Transverse colon (tissue), 4 donors: Measurements from ENCODE around the gene GPT2. TPM values are rescaled to one million over a fixed set of nuclear protein-coding genes. Genes with fewer than 3 reads are reported as not detected.

Experiments
- DNase-seq: peaks from one replicate; pipeline ENCODE4 v3.0.0-alpha.2; 2019
- H3K27ac ChIP-seq, 4 donors: fragments of 200-600 bp; sonication (generic); 2 replicates each; pipeline ENCODE4 v1.5.1; 2016 to 2018; ENCODE audit warnings: inconsistent platforms in 4 of 4
- H3K27me3 ChIP-seq: fragments of 200-600 bp; sonication (generic); 2 replicates; pipeline ENCODE4 v1.5.1; 2017; ENCODE audit warnings: inconsistent platforms
- H3K36me3 ChIP-seq, 4 donors: fragments of 200-600 bp; sonication (generic); 2 replicates each; pipeline ENCODE4 v1.5.1; 2017 to 2019; ENCODE audit warnings: inconsistent platforms in 4 of 4
- H3K4me1 ChIP-seq, 4 donors: fragments of 200-600 bp; sonication (generic); 2 replicates each; pipeline ENCODE4 v1.5.1; 2017 to 2020; ENCODE audit warnings: inconsistent platforms in 4 of 4
- H3K4me3 ChIP-seq, 4 donors: fragments of 200-600 bp; sonication (generic); 1 replicate in 1 of 4; 2 replicates in 3 of 4; pipeline versions ENCODE4 v1.5.1 to v1.6.1; 2017 to 2019; ENCODE audit warnings: inconsistent platforms in 4 of 4
- H3K9me3 ChIP-seq, 2 donors: fragments of 200-600 bp; sonication (generic); 2 replicates each; pipeline ENCODE4 v1.5.1; 2017 to 2019; ENCODE audit warnings: inconsistent platforms in 2 of 2
- CTCF ChIP-seq, 5 experiments: fragments of 200-600 bp in 3 of 5; fragments of 450-650 bp in 2 of 5; sonication (generic) in 3 of 5; IDR thresholded peaks; 1 replicate in 2 of 5; 2 replicates in 3 of 5; pipeline ENCODE4 v1.5.1; 2016 to 2017; ENCODE audit warnings: antibody characterized with exemption in 5 of 5, inconsistent platforms in 3 of 5, mild to moderate bottlenecking in 2 of 5, moderate library complexity in 1 of 5
- EP300 ChIP-seq: sonication (generic); formaldehyde crosslinking; IDR thresholded peaks from one replicate; pipeline ENCODE4 v1.6.1; 2017; ENCODE audit warnings: antibody characterized with exemption, low read depth
- POLR2A ChIP-seq: fragments of 450-650 bp; IDR thresholded peaks from one replicate; pipeline ENCODE4 v1.6.1; 2016; ENCODE audit warnings: antibody characterized with exemption, mild to moderate bottlenecking, moderate library complexity
- POLR2AphosphoS5 ChIP-seq, 3 donors: sonication (generic); formaldehyde crosslinking; IDR thresholded peaks; one replicate each; pipeline ENCODE4 v1.6.1; 2016; ENCODE audit warnings: antibody characterized with exemption in 3 of 3
- WGBS, 2 donors: methylation state at CpG; one replicate each; pipeline ENCODE4 v1.1.5; 2018; ENCODE audit warnings: low coverage in 1 of 2; 5-methylcytosine and 5-hydroxymethylcytosine counted together
- in situ Hi-C, 4 donors: fragments of 200-750 bp; cut with MboI; loops; one replicate each; pipeline versions ENCODE4 v1.15.0 to v1.15.1; 2017; ENCODE audit warnings: low sequenced_read_pairs in 3 of 4, low pct_ligation_motif_present in 1 of 4, low pct_unique_long_range_greater_than_20kb in 1 of 4
- intact Hi-C: fragments of 100-400 bp; cut with DNase I; formaldehyde crosslinking; loops from one replicate; pipeline ENCODE4 v1.15.1; 2023; ENCODE audit warnings: low total_unique reads
- total RNA-seq, 4 donors: library from RNA; depleted of rRNA; stranded (reverse); fragments of >200 nt; gene quantifications; one replicate each; pipeline ENCODE4 v1.1.0, GENCODE V29; 2016

Gene GPT2
- total RNA-seq, 4 donors from 2014 or later = 10.9 to 29.5 (median 16.9) TPM

- WGBS, 2 donors = 96% methylated on average over 4 to 11 of the region's 11 CpGs
- H3K36me3 ChIP-seq = no peaks in the 10 kb centered on the region
- no peaks in the 10 kb centered on the region for H3K9me3 ChIP-seq
- DNase-seq = no peak
- no peak overlapping the region for H3K27ac ChIP-seq
- H3K27me3 ChIP-seq = no peaks in the 10 kb centered on the region
- H3K4me1 ChIP-seq = no peaks in the 10 kb centered on the region
- TF ChIP-seq CTCF (IDR thresholded peaks at IDR 0.05) (no peak), POLR2A (no peak), POLR2AphosphoS5 (IDR thresholded peaks at IDR 0.05) (no peak), EP300 (no peak)
- H3K4me3 ChIP-seq = no peak overlapping the region
- intact Hi-C loops (no loop called here), in situ Hi-C loops (loop anchor here in 3 of 4 donors (5.0 kb wide), 2 partner anchors 57 to 67 kb away; no protein-coding TSS in a partner anchor)
These were observed 30.5 kb downstream of the GPT2 start for GRCh38 chr16:46914556-46915201.

GRCh38 chr16:46915483-46916025 lies 31.4 kb downstream of the GPT2 start:
- 88 to 94% methylated on average over 2 of the region's 2 CpGs for WGBS, 2 donors
- in situ Hi-C loops (no loop called here), intact Hi-C loops (no loop called here)
- TF ChIP-seq POLR2AphosphoS5 (IDR thresholded peaks at IDR 0.05) = no peak
- TF ChIP-seq POLR2A = no peak
- TF ChIP-seq CTCF (IDR thresholded peaks at IDR 0.05) = no peak
- no peak for TF ChIP-seq EP300
- Histone ChIP-seq H3K27ac (no peak overlapping the region), H3K27me3 (no peaks in the 10 kb centered on the region), H3K36me3 (no peaks in the 10 kb centered on the region), H3K4me3 (no peak overlapping the region), H3K9me3 (no peaks in the 10 kb centered on the region), H3K4me1 (peaks cover 0 to 4% (median 0%) of the 10 kb centered on the region in 4 donors)
- DNase-seq = no peak

- Histone ChIP-seq H3K27me3 (no peaks in the 10 kb centered on the region), H3K9me3 (no peaks in the 10 kb centered on the region), H3K4me3 (no peak overlapping the region), H3K4me1 (peaks cover 0 to 18% (median 7%) of the 10 kb centered on the region in 4 donors), H3K36me3 (no peaks in the 10 kb centered on the region), H3K27ac (no peak overlapping the region)
- no peak for DNase-seq
- TF ChIP-seq POLR2AphosphoS5 (IDR thresholded peaks at IDR 0.05) (no peak), CTCF (IDR thresholded peaks at IDR 0.05) (no peak), POLR2A (no peak), EP300 (no peak)
- WGBS, 2 donors = 96 to 97% methylated on average over 2 to 3 of the region's 3 CpGs
- intact Hi-C loops (no loop called here), in situ Hi-C loops (no loop called here)
These were observed 32.8 kb downstream of the GPT2 start for GRCh38 chr16:46916980-46917379.

- Histone ChIP-seq H3K4me3 (no peak overlapping the region), H3K27me3 (no peaks in the 10 kb centered on the region), H3K36me3 (no peaks in the 10 kb centered on the region), H3K9me3 (no peaks in the 10 kb centered on the region), H3K27ac (no peak overlapping the region), H3K4me1 (peaks cover 0 to 25% (median 10%) of the 10 kb centered on the region in 4 donors)
- in situ Hi-C loops (no loop called here), intact Hi-C loops (no loop called here)
- TF ChIP-seq CTCF (IDR thresholded peaks at IDR 0.05) (no peak), POLR2AphosphoS5 (IDR thresholded peaks at IDR 0.05) (no peak), EP300 (no peak), POLR2A (no peak)
- WGBS, 2 donors = 89% methylated on average over 11 of the region's 11 CpGs; no CpG with 5 or more reads in 1 of the 2 donors
- no peak for DNase-seq
These were observed 34.2 kb downstream of the GPT2 start for GRCh38 chr16:46918400-46918799.
